OCI-LY7 (cell line): ENCODE measurements around the gene ORM2. TPM values are rescaled to one million over a fixed set of nuclear protein-coding genes. Genes with fewer than 3 reads are reported as not detected.

Experiments
- BruUV-seq: library from RNA; stranded (reverse); fragments of 400-500 nt; replicated peaks from 2 replicates; lab custom pipeline; 2021; lab: Mats Ljungman, UMichigan
- CTCF ChIA-PET: fragments of 300-600 bp; sonication (Branson Sonifier 250); formaldehyde crosslinking; loops from one replicate; lab custom pipeline; 2022; ENCODE audit warnings: antibody characterized with exemption; ENCODE audit not compliant: unreplicated experiment; lab: Charles Lee
- POLR2A ChIA-PET: fragments of 300-600 bp; sonication (Branson Sonifier 250); formaldehyde crosslinking; loops from one replicate; lab custom pipeline; 2022; ENCODE audit warnings: antibody characterized with exemption; lab: Charles Lee
- DNase-seq: peaks from one replicate; pipeline ENCODE4 v3.0.0-alpha.2; 2015; ENCODE audit warnings: low spot score
- H2AFZ ChIP-seq: fragments of 200-600 bp; sonication (generic), shearing (Covaris generic); 2 replicates; pipeline ENCODE4 v1.6.1; 2014; ENCODE audit warnings: mild to moderate bottlenecking, antibody characterized with exemption, low read length, moderate library complexity
- H3K27ac ChIP-seq: fragments of 200-600 bp; sonication (generic); 2 replicates; pipeline ENCODE4 v1.5.1; 2014; ENCODE audit warnings: mixed run types, low read depth, mild to moderate bottlenecking, moderate library complexity, low read length, inconsistent platforms; ENCODE audit not compliant: poor library complexity, severe bottlenecking
- H3K36me3 ChIP-seq: fragments of 200-600 bp; sonication (generic); 2 replicates; pipeline ENCODE4 v1.6.1; 2014; ENCODE audit warnings: mild to moderate bottlenecking, antibody characterized with exemption, low read length, moderate library complexity, mixed read lengths; ENCODE audit not compliant: insufficient read depth
- H3K4me1 ChIP-seq: fragments of 200-600 bp; sonication (generic); 2 replicates; pipeline ENCODE4 v1.5.1; 2014; ENCODE audit warnings: mild to moderate bottlenecking, low read length; ENCODE audit not compliant: insufficient read depth, poor library complexity, severe bottlenecking
- H3K4me2 ChIP-seq: fragments of 200-600 bp; sonication (generic); 2 replicates; pipeline ENCODE4 v1.6.1; 2014; ENCODE audit warnings: mild to moderate bottlenecking, low read length
- H3K4me3 ChIP-seq: fragments of 200-600 bp; sonication (generic); 2 replicates; pipeline ENCODE4 v1.5.1; 2014; ENCODE audit warnings: mild to moderate bottlenecking, low read depth, low read length; ENCODE audit not compliant: poor library complexity, severe bottlenecking
- H3K79me2 ChIP-seq: fragments of 200-600 bp; sonication (generic); 2 replicates; pipeline ENCODE4 v1.6.1; 2016; ENCODE audit warnings: low read depth, mild to moderate bottlenecking, low read length, moderate library complexity, mixed read lengths; ENCODE audit not compliant: insufficient read depth
- H3K9me2 ChIP-seq: fragments of 200-600 bp; sonication (generic); 2 replicates; pipeline ENCODE4 v1.6.1; 2016; ENCODE audit warnings: mild to moderate bottlenecking, low read length, mixed read lengths; ENCODE audit not compliant: insufficient read depth
- H3K9me3 ChIP-seq: fragments of 200-600 bp; sonication (generic); 2 replicates; pipeline ENCODE4 v1.6.1; 2014; ENCODE audit warnings: mild to moderate bottlenecking, mixed run types, low read length, mixed read lengths
- H4K20me1 ChIP-seq: fragments of 200-600 bp; sonication (generic); 2 replicates; pipeline ENCODE4 v1.6.1; 2014; ENCODE audit warnings: mild to moderate bottlenecking, antibody characterized with exemption, low read length, moderate library complexity, mixed read lengths; ENCODE audit not compliant: insufficient read depth
- CTCF ChIP-seq: fragments of 200-600 bp; sonication (generic); conservative IDR thresholded peaks from 2 replicates; pipeline ENCODE4 v1.5.1; 2014; ENCODE audit warnings: mild to moderate bottlenecking, antibody characterized with exemption, low read length, moderate library complexity, mixed read lengths
- EZH2phosphoT487 ChIP-seq: fragments of 200-600 bp; sonication (generic); IDR thresholded peaks from 2 replicates; pipeline ENCODE4 v1.6.1; 2018; ENCODE audit warnings: low read depth, borderline replicate concordance, mild to moderate bottlenecking, mixed run types, antibody characterized with exemption, low read length, moderate library complexity, mixed read lengths
- intact Hi-C: fragments of 100-400 bp; cut with micrococcal nuclease; formaldehyde crosslinking; loops from one replicate; pipeline ENCODE4 v1.10.0; 2022; ENCODE audit not compliant: unreplicated experiment
- total RNA-seq, 2 experiments: library from RNA; depleted of rRNA in 1 of 2; stranded (reverse); fragments of >200 nt in 1 of 2; shearing (Covaris generic) in 1 of 2; gene quantifications; 2 replicates each; pipeline ENCODE4 v1.2.3, GENCODE V29; 2014 to 2022

ORM2 gene
- total RNA-seq, 2 experiments from 2014 or later: not detected

DNA sequence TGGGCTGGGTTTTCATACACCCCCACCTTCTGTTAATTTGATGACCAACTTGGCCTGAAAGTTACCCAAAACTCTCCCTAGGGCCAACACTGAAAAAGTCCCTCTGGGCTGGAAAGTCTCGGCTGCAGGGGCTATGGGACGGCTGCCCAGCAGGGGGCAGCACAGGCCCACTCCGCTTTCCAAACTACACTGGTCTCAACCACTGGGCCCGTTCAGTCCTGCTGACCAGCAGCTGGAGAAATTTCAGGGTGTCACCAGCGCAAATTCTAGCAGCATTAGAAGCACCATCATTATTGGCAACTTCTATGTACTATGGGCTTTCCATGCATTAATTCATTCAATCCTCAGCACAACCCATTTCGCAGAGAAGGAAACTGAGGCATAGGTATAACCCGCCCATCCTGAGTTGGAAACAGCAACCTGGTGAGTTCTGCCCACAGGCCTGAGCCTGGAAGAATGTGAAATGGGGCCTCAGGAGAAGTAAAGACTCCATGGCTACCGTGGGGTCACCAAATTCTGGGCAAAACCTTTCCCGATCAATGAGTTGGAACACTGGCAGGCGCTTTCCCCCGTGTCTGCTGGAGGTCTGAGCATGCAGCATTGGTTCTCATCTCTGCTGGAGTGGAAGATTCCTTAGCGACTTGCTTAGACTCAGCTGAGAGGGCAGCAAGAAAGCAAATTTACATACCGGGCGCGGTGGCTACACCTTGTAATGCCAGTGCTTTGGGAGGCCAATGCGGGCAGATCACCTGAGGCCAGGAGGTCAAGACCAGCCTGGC is 9.7 kb downstream of the ORM2 start:
- Histone ChIP-seq H4K20me1 (no peaks in the 10 kb centered on the region), H2AFZ (no peak overlapping the region), H3K27ac (no peak overlapping the region), H3K9me3 (no peaks in the 10 kb centered on the region), H3K79me2 (no peaks in the 10 kb centered on the region), H3K4me2 (no peak overlapping the region), H3K36me3 (peaks cover 99% of the 10 kb centered on the region), H3K4me1 (peaks cover 4% of the 10 kb centered on the region), H3K4me3 (no peak overlapping the region), H3K9me2 (no peaks in the 10 kb centered on the region)
- ChIA-PET POLR2A (interaction anchor here (1.4 to 1.6 kb wide), 3 partner anchors 44 to 51 kb away, joined by 3 to 6 read pairs (median 4); no protein-coding TSS in a partner anchor), CTCF (interaction anchor here (1.3 to 1.7 kb wide), 2 partner anchors 11 to 51 kb away, joined by 3 to 4 read pairs; no protein-coding TSS in a partner anchor)
- intact Hi-C loops: loop anchor here (1.0 to 2.0 kb wide), 2 partner anchors 51 to 65 kb away; no protein-coding TSS in a partner anchor
- no TSS peak for BruUV-seq
- TF ChIP-seq EZH2phosphoT487 (no peak), CTCF (peak; percentile 99)
- peak; percentile 71 for DNase-seq

- Histone ChIP-seq H3K27ac (no peak overlapping the region), H3K79me2 (no peaks in the 10 kb centered on the region), H3K4me3 (no peak overlapping the region), H3K9me2 (no peaks in the 10 kb centered on the region), H3K4me2 (no peak overlapping the region), H3K36me3 (peaks cover 97% of the 10 kb centered on the region), H3K4me1 (peaks cover 4% of the 10 kb centered on the region), H3K9me3 (no peaks in the 10 kb centered on the region), H4K20me1 (no peaks in the 10 kb centered on the region), H2AFZ (no peak overlapping the region)
- no TSS peak for BruUV-seq
- CTCF ChIA-PET: no interaction called here
- no peak for DNase-seq
- TF ChIP-seq EZH2phosphoT487 (no peak), CTCF (no peak)
- POLR2A ChIA-PET: interaction anchor here (0.7 to 1.5 kb wide), 2 partner anchors 14 to 49 kb away, joined by 3 read pairs; no protein-coding TSS in a partner anchor
- intact Hi-C loops: no loop called here
These were observed 11.6 kb downstream of the ORM2 start for GRCh38 chr9:114341152-114341830.
